B cell (primary cell): ENCODE measurements around the gene CCDC80. TPM values are rescaled to one million over a fixed set of nuclear protein-coding genes. Genes with fewer than 3 reads are reported as not detected.

Source experiments
- ATAC-seq: fragments of 200-7000 bp; cut with Tn5 transposase; one replicate; pipeline ENCODE4 v1.10.0; 2021; ENCODE audit warnings: low read depth, mild to moderate bottlenecking, moderate number of reproducible peaks, moderate library complexity
- CTCF ChIA-PET: fragments of 350-600 bp; sonication (Branson Sonifier 250); formaldehyde crosslinking; loops from one replicate; lab custom pipeline; 2021; ENCODE audit warnings: antibody characterized with exemption, inconsistent platforms; lab: Charles Lee
- POLR2A ChIA-PET: fragments of 350-600 bp; sonication (Branson Sonifier 250); formaldehyde crosslinking; loops from one replicate; lab custom pipeline; 2021; ENCODE audit warnings: antibody characterized with exemption; lab: Charles Lee
- DNase-seq: peaks from one replicate; pipeline ENCODE4 v3.0.0; 2013
- H2AFZ ChIP-seq: 2 replicates; pipeline ENCODE4 v1.6.1; 2012; ENCODE audit warnings: mild to moderate bottlenecking, low read depth, low read length; ENCODE audit not compliant: insufficient read depth, poor library complexity, severe bottlenecking
- H3K27ac ChIP-seq, 2 donors: 1 replicate in 1 of 2; 2 replicates in 1 of 2; pipeline ENCODE4 v1.5.1; 2012 to 2013; ENCODE audit warnings: low read length in 2 of 2, mild to moderate bottlenecking in 2 of 2, moderate library complexity in 1 of 2
- H3K27me3 ChIP-seq, 4 experiments: fragments of 200-600 bp in 1 of 4; sonication (generic) in 1 of 4; replicated peaks in 1 of 4; 1 replicate in 2 of 4; 2 replicates in 2 of 4; pipeline versions ENCODE4 v1.6.1 to v1.7.0; 2013 to 2016; ENCODE audit warnings: low read length in 3 of 4, mild to moderate bottlenecking in 2 of 4, mixed read lengths in 1 of 4, moderate library complexity in 1 of 4; ENCODE audit not compliant: insufficient read depth in 4 of 4, control insufficient read depth in 3 of 4; ENCODE audit errors: control extremely low read depth in 1 of 4
- H3K36me3 ChIP-seq, 2 experiments: replicated peaks in 1 of 2; 1 replicate in 1 of 2; 2 replicates in 1 of 2; pipeline versions ENCODE4 v1.6.1 to v1.7.1; 2013; ENCODE audit warnings: low read length in 1 of 2; ENCODE audit not compliant: insufficient read depth in 2 of 2, control insufficient read depth in 1 of 2; ENCODE audit errors: control extremely low read depth in 1 of 2, extremely low read depth in 1 of 2
- H3K4me1 ChIP-seq, 2 donors: fragments of 200-600 bp in 1 of 2; sonication (generic) in 1 of 2; 1 replicate in 1 of 2; 2 replicates in 1 of 2; pipeline versions ENCODE4 v1.5.1 to v1.6.1; 2013 to 2017; ENCODE audit warnings: low read length in 2 of 2; ENCODE audit not compliant: control insufficient read depth in 2 of 2, insufficient read depth in 2 of 2
- H3K4me2 ChIP-seq: replicated peaks from 2 replicates; pipeline ENCODE3; 2012; ENCODE audit warnings: mild to moderate bottlenecking, low read depth, low read length; ENCODE audit not compliant: poor library complexity, severe bottlenecking
- H3K4me3 ChIP-seq, 5 experiments: fragments of 200-600 bp in 1 of 5; sonication (generic) in 1 of 5; 1 replicate in 3 of 5; 2 replicates in 2 of 5; pipeline versions ENCODE4 v1.5.1 to v1.7.0; 2011 to 2016; ENCODE audit warnings: low read length in 4 of 5, mild to moderate bottlenecking in 4 of 5, low read depth in 2 of 5, control low read depth in 1 of 5, moderate library complexity in 1 of 5; ENCODE audit not compliant: insufficient read depth in 1 of 5; ENCODE audit errors: control extremely low read depth in 1 of 5, extremely low read depth in 1 of 5
- H3K79me2 ChIP-seq: fragments of 200-600 bp; sonication (generic); one replicate; pipeline ENCODE4 v1.6.0; 2016; ENCODE audit warnings: low read length; ENCODE audit not compliant: control insufficient read depth, insufficient read depth
- H3K9ac ChIP-seq: fragments of 200-600 bp; sonication (generic); 2 replicates; pipeline ENCODE4 v1.6.1; 2017; ENCODE audit warnings: mild to moderate bottlenecking, low read length, moderate library complexity
- H3K9me3 ChIP-seq, 3 donors: one replicate each; pipeline versions ENCODE4 v1.6.1 to v1.7.1; 2013; ENCODE audit warnings: low read length in 2 of 3; ENCODE audit not compliant: control insufficient read depth in 2 of 3, insufficient read depth in 1 of 3; ENCODE audit errors: control extremely low read depth in 1 of 3
- H4K20me1 ChIP-seq: 2 replicates; pipeline ENCODE4 v1.6.0; 2012; ENCODE audit warnings: mild to moderate bottlenecking, low read length; ENCODE audit not compliant: insufficient read depth, control insufficient read depth, poor library complexity, severe bottlenecking
- H3K27ac Mint-ChIP-seq: one replicate; pipeline ENCODE4 v1.8.0; 2021; ENCODE audit warnings: mixed read lengths
- H3K27me3 Mint-ChIP-seq: one replicate; pipeline ENCODE4 v1.8.0; 2021; ENCODE audit warnings: mixed read lengths
- H3K4me1 Mint-ChIP-seq: one replicate; pipeline ENCODE4 v1.8.0; 2021; ENCODE audit warnings: mixed read lengths
- H3K4me3 Mint-ChIP-seq: one replicate; pipeline ENCODE4 v1.8.0; 2021; ENCODE audit warnings: mixed read lengths
- H3K9me3 Mint-ChIP-seq: one replicate; pipeline ENCODE4 v1.8.0; 2022; ENCODE audit warnings: mixed read lengths; ENCODE audit not compliant: insufficient read depth
- CTCF ChIP-seq: fragments of 200-600 bp; IDR thresholded peaks from one replicate; pipeline ENCODE4 v1.8.0; 2022; ENCODE audit warnings: antibody characterized with exemption, mild to moderate bottlenecking
- EZH2 ChIP-seq: IDR thresholded peaks from 2 replicates; pipeline ENCODE4 v1.6.1; 2012; ENCODE audit warnings: borderline replicate concordance, low read depth, mild to moderate bottlenecking, moderate library complexity, low read length; ENCODE audit not compliant: insufficient read depth, poor library complexity, severe bottlenecking
- WGBS: methylation state at CpG from one replicate; pipeline ENCODE4 v1.1.5; 2013; ENCODE audit warnings: missing lambda C conversion rate; ENCODE audit not compliant: insufficient coverage; 5-methylcytosine and 5-hydroxymethylcytosine counted together
- intact Hi-C: fragments of 100-400 bp; cut with micrococcal nuclease; formaldehyde crosslinking; loops from one replicate; pipeline ENCODE4 v1.10.0; 2022
- polyA plus RNA-seq: library from polyadenylated mRNA; depleted of rRNA; stranded (reverse); fragments of >200 nt; gene quantifications from 2 replicates; pipeline ENCODE4 v1.2.3, GENCODE V29; 2012
- total RNA-seq, 2 donors: library from RNA; stranded (reverse); fragments of 120-200 nt in 1 of 2; gene quantifications; 1 replicate in 1 of 2; 2 replicates in 1 of 2; pipeline versions ENCODE4 v1.2.3 to v1.2.4, GENCODE V29; 2013 to 2022

CCDC80 gene
- total and polyA plus RNA-seq, 2 donors (not counting 1 experiment from before 2014, with no cell fraction given): under 0.01 TPM; not detected in 1

GRCh38 chr3:112646623-112647022 is 5.7 kb upstream of the CCDC80 start:
- H3K27ac ChIP-seq: no peak overlapping the region
- H3K9ac ChIP-seq: no peak overlapping the region
- no peak overlapping the region for H2AFZ ChIP-seq
- no peak overlapping the region for H3K4me3 ChIP-seq
- Mint-ChIP-seq H3K27ac (no peak overlapping the region), H3K9me3 (no peaks in the 10 kb centered on the region), H3K27me3 (peaks cover 4% of the 10 kb centered on the region), H3K4me3 (no peak overlapping the region), H3K4me1 (peaks cover 12% of the 10 kb centered on the region)
- no peaks in the 10 kb centered on the region for H3K36me3 ChIP-seq
- peaks cover 0 to 7% (median 2%) of the 10 kb centered on the region in 4 experiments for H3K27me3 ChIP-seq
- H3K9me3 ChIP-seq: no peaks in the 10 kb centered on the region
- peaks cover 0 to 9% of the 10 kb centered on the region in 2 donors for H3K4me1 ChIP-seq
- TF ChIP-seq CTCF (no peak), EZH2 (no peak)
- ATAC-seq (no peak), DNase-seq (no peak)
- no peaks in the 10 kb centered on the region for H3K79me2 ChIP-seq
- H4K20me1 ChIP-seq: no peaks in the 10 kb centered on the region
- no peak overlapping the region for H3K4me2 ChIP-seq
- CTCF ChIA-PET: interaction anchor here (1.2 to 5.9 kb wide), 2 partner anchors 93 to 642 kb away, joined by 3 to 94 read pairs; no protein-coding TSS in a partner anchor
- WGBS: 95% methylated on average over 4 of the region's 7 CpGs
- intact Hi-C loops: no loop called here
- POLR2A ChIA-PET: no interaction called here

GRCh38 chr3:112644453-112644852 is 3.5 kb upstream of the CCDC80 start:
- intact Hi-C loops: no loop called here
- Histone ChIP-seq H3K27me3 (peaks cover 0 to 12% (median 2%) of the 10 kb centered on the region in 4 experiments), H4K20me1 (no peaks in the 10 kb centered on the region), H3K36me3 (no peaks in the 10 kb centered on the region), H3K79me2 (no peaks in the 10 kb centered on the region), H3K4me1 (peaks cover 0 to 9% of the 10 kb centered on the region in 2 donors), H2AFZ (no peak overlapping the region), H3K27ac (no peak overlapping the region), H3K4me3 (no peak overlapping the region), H3K4me2 (no peak overlapping the region), H3K9ac (no peak overlapping the region), H3K9me3 (no peaks in the 10 kb centered on the region)
- ChIA-PET CTCF (interaction anchor here (1.3 to 6.7 kb wide), 12 partner anchors 48 to 849 kb away, joined by 3 to 96 read pairs (median 17); partner anchors contain the start of gene CD200R1), POLR2A (no interaction called here)
- H3K27ac Mint-ChIP-seq: no peak overlapping the region
- H3K9me3 Mint-ChIP-seq: no peaks in the 10 kb centered on the region
- no peak overlapping the region for H3K4me3 Mint-ChIP-seq
- H3K27me3 Mint-ChIP-seq: peaks cover 4% of the 10 kb centered on the region
- H3K4me1 Mint-ChIP-seq: peaks cover 12% of the 10 kb centered on the region
- 85% methylated on average over 4 of the region's 4 CpGs for WGBS
- TF ChIP-seq CTCF (no peak), EZH2 (no peak)
- ATAC-seq (no peak), DNase-seq (no peak)
